Muscle of back (tissue), 11 donors: ENCODE data around the gene CDHR1. TPM values are rescaled to one million over a fixed set of nuclear protein-coding genes. Genes with fewer than 3 reads are reported as not detected.

ENCODE experiments used
- DNase-seq, 3 donors: peaks; one replicate each; pipeline versions ENCODE4 v3.0.0 to v3.0.0-alpha.2; 2013
- polyA plus RNA-seq, 10 donors: library from polyadenylated mRNA; unstranded; fragments of 120-200 nt; gene quantifications; one replicate each; pipeline ENCODE4 v1.2.1, GENCODE V29; 2013; ENCODE audit not compliant: insufficient read length in 10 of 10

The CDHR1 gene
- polyA plus RNA-seq, 10 donors = 0.31 to 2.1 (median 1.2) TPM

GRCh38 chr10:84230359-84230758 lies 36.0 kb downstream of the CDHR1 start:
- no peak for DNase-seq

GRCh38 chr10:84232376-84232775 lies 38.0 kb downstream of the CDHR1 start:
- DNase-seq = no peak

- DNase-seq = no peak
Observed at GRCh38 chr10:84233940-84234339, 39.6 kb downstream of the CDHR1 start.

- DNase-seq = no peak
Observed at GRCh38 chr10:84234479-84234878, 40.1 kb downstream of the CDHR1 start.

- DNase-seq = no peak
Observed at GRCh38 chr10:84235096-84235495, 40.8 kb downstream of the CDHR1 start.

- no peak for DNase-seq
Observed at GRCh38 chr10:84236807-84237198, 42.5 kb downstream of the CDHR1 start.

- DNase-seq = no peak
Observed at GRCh38 chr10:84237199-84238051, 43.1 kb downstream of the CDHR1 start.

- no peak for DNase-seq
Observed at GRCh38 chr10:84238909-84239308, 44.6 kb downstream of the CDHR1 start.

- DNase-seq = no peak
Observed at GRCh38 chr10:84241185-84241790, 47.0 kb downstream of the CDHR1 start, which contains the start of gene LRIT1. Gene LRIT1, minus strand, starts transcription at chr10:84241546. Its CDS starts 107 bp downstream, at chr10:84241439.

- no peak for DNase-seq
Observed at GRCh38 chr10:84243759-84244158, 49.4 kb downstream of the CDHR1 start.

- DNase-seq = peak; percentile 57 to 80 (median 76)
Observed at GRCh38 chr10:84244651-84245270, 50.4 kb downstream of the CDHR1 start, which contains the start of gene RGR. Gene RGR, plus strand, starts transcription at chr10:84245053. Its CDS starts 38 bp downstream, at chr10:84245091.

GRCh38 chr10:84247496-84247895 lies 53.2 kb downstream of the CDHR1 start:
- no peak for DNase-seq

- no peak for DNase-seq
Observed at GRCh38 chr10:84248794-84249193, 54.5 kb downstream of the CDHR1 start.

- no peak for DNase-seq
Observed at GRCh38 chr10:84254552-84255478, 60.5 kb downstream of the CDHR1 start.

- DNase-seq = peak; percentile 11 to 58 (median 46)
Observed at GRCh38 chr10:84256510-84257342, 62.4 kb downstream of the CDHR1 start.

GRCh38 chr10:84257343-84258020 lies 63.1 kb downstream of the CDHR1 start:
- no peak for DNase-seq

- DNase-seq = no peak
Observed at GRCh38 chr10:84258034-84258695, 63.8 kb downstream of the CDHR1 start.

GRCh38 chr10:84261236-84261915 lies 67.0 kb downstream of the CDHR1 start:
- DNase-seq = no peak
